ENCODE measurements around the gene THRA. TPM values are rescaled to one million over a fixed set of nuclear protein-coding genes. Genes with fewer than 3 reads are reported as not detected.

THRA gene
- polyA plus RNA-seq, 1 of the 3 experiments (the other 2 are of a cell fraction) = 23.1 TPM

- TF ChIP-seq FOSL2 (IDR thresholded peaks at IDR 0.05; ENCODE audit: borderline replicate concordance, low read depth) (no peak), YY1 (IDR thresholded peaks at IDR 0.05; ENCODE audit: low read depth) (no peak), POLR2AphosphoS5 (IDR thresholded peaks at IDR 0.05; ENCODE audit: low read depth, low read length) (peak; percentile 44; the same call in 1 of the 2 replicates), EP300 (IDR thresholded peaks at IDR 0.05; ENCODE audit: borderline replicate concordance in 1 of 2, low read depth in 1 of 2, low read length in 1 of 2) (peak in 1 of 2 experiments; percentile 50; a peak in 1 of 4 replicates)
Observed at GRCh38 chr17:40111221-40112128, 48.7 kb downstream of the THRA start (continued).

- peaks cover 37 to 41% of the 10 kb centered on the region in 2 experiments for H3K4me1 ChIP-seq (ENCODE audit: control insufficient read depth in 1 of 2, insufficient read depth in 2 of 2, low read depth in 1 of 2, low read length in 1 of 2)
- peaks cover 48% of the 10 kb centered on the region for H3F3A ChIP-seq (replicated peaks; ENCODE audit: insufficient read depth)
- ChIA-PET CTCF (interaction anchor here (0.9 to 6.5 kb wide), 43 partner anchors 8 to 184 kb away, joined by 3 to 100 read pairs (median 8); partner anchors contain the start of genes CASC3, CSF3, MSL1 and NR1D1), POLR2A (interaction anchor here (0.5 to 5.0 kb wide), 9 partner anchors 10 to 78 kb away, joined by 3 to 25 read pairs (median 4); partner anchors contain the start of genes CASC3, MED24, MSL1 and NR1D1)
- 23% methylated on average over 2 of the region's 2 CpGs for WGBS (ENCODE audit: low lambda C conversion rate)
- no peaks in the 10 kb centered on the region for H3K9me3 ChIP-seq
- no peaks in the 10 kb centered on the region for H3K27me3 ChIP-seq (ENCODE audit: insufficient read depth)
- H3K9ac ChIP-seq = peak overlapping the region; percentile 4; the same call in 1 of the 2 replicates
- H2AFZ ChIP-seq (ENCODE audit: low read depth) = peak overlapping the region; percentile 59; the same call in 1 of the 2 replicates
- DNase-seq = no peak
- peak overlapping the region; percentile 75 for H3K4me2 ChIP-seq
- no peaks in the 10 kb centered on the region for H3K9me2 ChIP-seq
- H3K4me3 ChIP-seq (ENCODE audit: low read depth in 2 of 2, low read length in 1 of 2) = peak overlapping the region in 1 of 2 experiments; percentile 10; a peak in 1 of 4 replicates
- no peak for TF ChIP-seq NRF1 (IDR thresholded peaks at IDR 0.05; ENCODE audit: low read depth, low read length)
- no peak for TF ChIP-seq FOXJ3 (CRISPR knock-in tag; IDR thresholded peaks at IDR 0.05)
- no peak for TF ChIP-seq RFX5 (IDR thresholded peaks at IDR 0.05; ENCODE audit: low read length)
- TF ChIP-seq TAF1 (IDR thresholded peaks at IDR 0.05; ENCODE audit: borderline replicate concordance, low read depth, low read length) = no peak
- no peak for TF ChIP-seq MXI1 (IDR thresholded peaks at IDR 0.05; ENCODE audit: low read depth, low read length)
- no peak for TF ChIP-seq USF1 (IDR thresholded peaks at IDR 0.05; ENCODE audit: borderline replicate concordance, low read depth)
- no peak for TF ChIP-seq REST (IDR thresholded peaks at IDR 0.05; ENCODE audit: low read depth, low read length)
- no peaks in the 10 kb centered on the region for H3K36me3 ChIP-seq (replicated peaks in 1 of 2; ENCODE audit: control insufficient read depth in 1 of 2, insufficient read depth in 2 of 2, low read length in 1 of 2)
- H3K27ac ChIP-seq (ENCODE audit: low read depth in 2 of 2, low read length in 1 of 2) = peak overlapping the region; percentile 81 to 85; a peak in 3 of 4 replicates
- no peaks in the 10 kb centered on the region for H4K20me1 ChIP-seq (ENCODE audit: insufficient read depth)
- H3K79me2 ChIP-seq (ENCODE audit: insufficient read depth) = no peaks in the 10 kb centered on the region
Observed at GRCh38 chr17:40112191-40112711, 49.5 kb downstream of the THRA start.

Measured in SK-N-SH (cell line).